H1 (cell line): ENCODE measurements around the gene MDH1B. TPM values are rescaled to one million over a fixed set of nuclear protein-coding genes. Genes with fewer than 3 reads are reported as not detected.

Experiments
- CTCF ChIA-PET: fragments of 300-600 bp; sonication (Branson Sonifier 250); formaldehyde crosslinking; loops from one replicate; lab custom pipeline; 2021; ENCODE audit not compliant: partially characterized antibody; lab: Charles Lee
- POLR2A ChIA-PET: fragments of 300-600 bp; sonication (Branson Sonifier 250); formaldehyde crosslinking; loops from one replicate; lab custom pipeline; 2021; ENCODE audit warnings: inconsistent platforms; ENCODE audit not compliant: partially characterized antibody; lab: Charles Lee
- DNase-seq, 2 experiments: peaks; one replicate each; pipeline versions ENCODE4 v3.0.0 to v3.0.0-alpha.2; 2010 to 2022; ENCODE audit warnings: low spot score in 2 of 2, low read depth in 1 of 2, mixed read lengths in 1 of 2
- FAIRE-seq: peaks from 2 replicates; lab custom pipeline; 2011; peaks lifted over from hg19 to GRCh38; lab: Jason Lieb, UNC
- H2AFZ ChIP-seq: 2 replicates; pipeline ENCODE4 v1.8.1; 2012; ENCODE audit warnings: low read length, inconsistent platforms
- H2AK5ac ChIP-seq: 2 replicates; pipeline ENCODE4 v1.6.1; 2013; ENCODE audit warnings: low read depth, low read length
- H2BK120ac ChIP-seq: replicated peaks from 2 replicates; pipeline ENCODE3; 2013; ENCODE audit warnings: low read depth, low read length, inconsistent platforms
- H2BK12ac ChIP-seq: 2 replicates; pipeline ENCODE4 v1.6.1; 2013; ENCODE audit warnings: low read depth, low read length
- H2BK15ac ChIP-seq: 2 replicates; pipeline ENCODE4 v1.6.1; 2013; ENCODE audit warnings: low read length
- H2BK20ac ChIP-seq: 2 replicates; pipeline ENCODE4 v1.6.1; 2013; ENCODE audit warnings: low read length
- H2BK5ac ChIP-seq: 2 replicates; pipeline ENCODE4 v1.6.1; 2013; ENCODE audit warnings: low read depth, low read length
- H3K14ac ChIP-seq: 2 replicates; pipeline ENCODE4 v1.6.1; 2013; ENCODE audit warnings: inconsistent platforms; ENCODE audit not compliant: insufficient read length
- H3K18ac ChIP-seq: 2 replicates; pipeline ENCODE4 v1.6.1; 2013; ENCODE audit warnings: low read length; ENCODE audit errors: extremely low read depth
- H3K23ac ChIP-seq: 2 replicates; pipeline ENCODE4 v1.6.1; 2013; ENCODE audit warnings: inconsistent platforms; ENCODE audit not compliant: insufficient read length
- H3K23me2 ChIP-seq: 2 replicates; pipeline ENCODE4 v1.6.1; 2013; ENCODE audit warnings: low read depth, low read length
- H3K27ac ChIP-seq: 2 replicates; pipeline ENCODE4 v1.6.1; 2011; ENCODE audit warnings: low read depth, low read length, inconsistent platforms
- H3K27me3 ChIP-seq, 4 experiments: replicated peaks in 1 of 4; 1 replicate in 1 of 4; 2 replicates in 3 of 4; pipeline versions ENCODE4 v1.6.1 to v1.8.1; 2011 to 2013; ENCODE audit warnings: low read length in 3 of 4, mild to moderate bottlenecking in 3 of 4, inconsistent platforms in 2 of 4, mixed read lengths in 2 of 4, moderate library complexity in 1 of 4; ENCODE audit not compliant: control insufficient read depth in 3 of 4, insufficient read depth in 3 of 4; ENCODE audit errors: extremely low read depth in 1 of 4
- H3K36me3 ChIP-seq, 4 experiments: 2 replicates each; pipeline versions ENCODE4 v1.6.1 to v1.8.1; 2011 to 2013; ENCODE audit warnings: mild to moderate bottlenecking in 4 of 4, low read length in 3 of 4, moderate library complexity in 2 of 4, control low read depth in 1 of 4, inconsistent platforms in 1 of 4; ENCODE audit not compliant: insufficient read depth in 4 of 4, control insufficient read depth in 2 of 4
- H3K4ac ChIP-seq: replicated peaks from 2 replicates; pipeline ENCODE3; 2013; ENCODE audit warnings: low read length, low read depth, mixed read lengths, inconsistent platforms; ENCODE audit not compliant: insufficient read length
- H3K4me1 ChIP-seq, 4 experiments: replicated peaks in 1 of 4; 1 replicate in 1 of 4; 2 replicates in 3 of 4; pipeline versions ENCODE4 v1.6.1 to v1.8.1; 2011 to 2013; ENCODE audit warnings: low read length in 3 of 4, inconsistent platforms in 2 of 4, mixed read lengths in 1 of 4; ENCODE audit not compliant: insufficient read depth in 4 of 4, control insufficient read depth in 3 of 4
- H3K4me2 ChIP-seq, 2 experiments: 2 replicates each; pipeline versions ENCODE4 v1.6.1 to v1.8.1; 2011 to 2013; ENCODE audit warnings: low read depth in 2 of 2, low read length in 2 of 2, control low read depth in 1 of 2, inconsistent platforms in 1 of 2, mild to moderate bottlenecking in 1 of 2; ENCODE audit not compliant: insufficient read depth in 1 of 2
- H3K4me3 ChIP-seq, 4 experiments: fragments of 200-600, 300-600 bp in 1 of 4; sonication (generic), shearing (Covaris generic), sonication (Bioruptor Twin) in 1 of 4; 2 replicates each; pipeline versions ENCODE4 v1.5.1 to v1.8.1; 2011 to 2016; ENCODE audit warnings: low read length in 4 of 4, low read depth in 3 of 4, control low read depth in 2 of 4, inconsistent platforms in 2 of 4, mild to moderate bottlenecking in 2 of 4, mixed read lengths in 1 of 4, moderate library complexity in 1 of 4; ENCODE audit not compliant: insufficient read depth in 2 of 4; ENCODE audit errors: extremely low read depth in 1 of 4
- H3K56ac ChIP-seq: replicated peaks from 2 replicates; pipeline ENCODE3; 2013; ENCODE audit warnings: low read depth, mild to moderate bottlenecking, mixed read lengths, low read length, inconsistent platforms; ENCODE audit not compliant: insufficient read length
- H3K79me1 ChIP-seq: 2 replicates; pipeline ENCODE4 v1.6.1; 2013; ENCODE audit warnings: low read depth, low read length, control low read depth
- H3K79me2 ChIP-seq, 2 experiments: 2 replicates each; pipeline versions ENCODE4 v1.6.1 to v1.8.1; 2012 to 2013; ENCODE audit warnings: low read length in 2 of 2, mild to moderate bottlenecking in 2 of 2, inconsistent platforms in 1 of 2; ENCODE audit not compliant: insufficient read depth in 2 of 2, control insufficient read depth in 1 of 2
- H3K9ac ChIP-seq, 4 experiments: replicated peaks in 1 of 4; 1 replicate in 1 of 4; 2 replicates in 3 of 4; pipeline versions ENCODE4 v1.6.1 to v1.8.1; 2011 to 2013; ENCODE audit warnings: low read depth in 3 of 4, low read length in 3 of 4, control low read depth in 2 of 4, mild to moderate bottlenecking in 2 of 4, moderate library complexity in 2 of 4, inconsistent platforms in 1 of 4; ENCODE audit errors: extremely low read depth in 1 of 4
- H3K9me3 ChIP-seq, 2 experiments: 2 replicates each; pipeline versions ENCODE4 v1.6.1 to v1.8.1; 2012 to 2013; ENCODE audit warnings: mild to moderate bottlenecking in 2 of 2, moderate library complexity in 2 of 2, control low read depth in 1 of 2, inconsistent platforms in 1 of 2, low read depth in 1 of 2, low read length in 1 of 2, mixed read lengths in 1 of 2; ENCODE audit not compliant: insufficient read depth in 2 of 2
- H4K20me1 ChIP-seq, 2 experiments: replicated peaks in 1 of 2; 2 replicates each; pipeline versions ENCODE3 to v1.8.1; 2011 to 2013; ENCODE audit warnings: inconsistent platforms in 2 of 2, low read length in 2 of 2, mild to moderate bottlenecking in 1 of 2; ENCODE audit not compliant: insufficient read depth in 2 of 2, control insufficient read depth in 1 of 2
- H4K5ac ChIP-seq: 2 replicates; pipeline ENCODE4 v1.6.1; 2013; ENCODE audit warnings: low read length, low read depth, mixed read lengths, inconsistent platforms; ENCODE audit not compliant: insufficient read length
- H4K8ac ChIP-seq: 2 replicates; pipeline ENCODE4 v1.8.0; 2013; ENCODE audit warnings: mild to moderate bottlenecking, moderate library complexity, low read length, inconsistent platforms; ENCODE audit not compliant: insufficient read depth; ENCODE audit errors: extremely low read depth
- H4K91ac ChIP-seq: replicated peaks from 2 replicates; pipeline ENCODE3; 2013; ENCODE audit warnings: low read length, mixed read lengths, inconsistent platforms; ENCODE audit not compliant: insufficient read length
- BACH1 ChIP-seq: IDR thresholded peaks from 2 replicates; pipeline ENCODE4 v1.6.1; 2012; ENCODE audit warnings: low read length, improper control_type of control experiment
- CHD2 ChIP-seq: IDR thresholded peaks from 2 replicates; pipeline ENCODE4 v1.6.1; 2012; ENCODE audit warnings: low read length, improper control_type of control experiment
- CTCF ChIP-seq, 3 experiments: IDR thresholded peaks; 1 replicate in 2 of 3; 2 replicates in 1 of 3; pipeline versions ENCODE4 v1.5.1 to v1.6.1; 2011; ENCODE audit warnings: low read length in 3 of 3, mild to moderate bottlenecking in 3 of 3, inconsistent platforms in 2 of 3, low read depth in 1 of 3, moderate library complexity in 1 of 3; ENCODE audit not compliant: insufficient read depth in 1 of 3; ENCODE audit errors: control extremely low read depth in 1 of 3
- EGR1 ChIP-seq: IDR thresholded peaks from 2 replicates; pipeline ENCODE4 v1.6.1; 2011; ENCODE audit warnings: low read depth, low read length, borderline replicate concordance
- JUND ChIP-seq: IDR thresholded peaks from 2 replicates; pipeline ENCODE4 v1.6.1; 2011; ENCODE audit warnings: mild to moderate bottlenecking, improper control_type of control experiment, low read length
- RXRA ChIP-seq: IDR thresholded peaks from 2 replicates; pipeline ENCODE4 v1.6.1; 2011; ENCODE audit warnings: low read depth, mild to moderate bottlenecking, low read length, moderate library complexity; ENCODE audit not compliant: insufficient read depth
- SAP30 ChIP-seq: fragments of 300-600 bp; sonication (generic); IDR thresholded peaks from 2 replicates; pipeline ENCODE4 v1.7.1; 2012; ENCODE audit warnings: low read length, moderate library complexity, mild to moderate bottlenecking, inconsistent platforms; ENCODE audit not compliant: insufficient read depth, insufficient replicate concordance
- SP1 ChIP-seq: IDR thresholded peaks from 2 replicates; pipeline ENCODE4 v1.6.1; 2011; ENCODE audit warnings: low read depth, low read length
- TEAD4 ChIP-seq: IDR thresholded peaks from 2 replicates; pipeline ENCODE4 v1.6.1; 2012; ENCODE audit warnings: low read depth, low read length, inconsistent platforms, mixed read lengths
- USF2 ChIP-seq: IDR thresholded peaks from 2 replicates; pipeline ENCODE4 v1.6.1; 2011; ENCODE audit warnings: low read length, improper control_type of control experiment
- ZNF274 ChIP-seq: IDR thresholded peaks from 2 replicates; pipeline ENCODE4 v1.7.0; 2012; ENCODE audit warnings: low read length, borderline replicate concordance; ENCODE audit errors: extremely low read depth
- WGBS, 2 experiments: shearing (Covaris generic) in 1 of 2; methylation state at CpG; one replicate each; pipeline versions ENCODE4 v1.1.6 to v1.1.7; 2013 to 2015; ENCODE audit warnings: low lambda C conversion rate in 2 of 2, mixed read lengths in 2 of 2, inconsistent platforms in 1 of 2, low coverage in 1 of 2, missing lambda C conversion rate in 1 of 2; ENCODE audit not compliant: insufficient replicate concordance in 2 of 2, insufficient coverage in 1 of 2, insufficient read length in 1 of 2; ENCODE audit errors: extremely low coverage in 1 of 2, missing lambda C conversion rate in 1 of 2; 5-methylcytosine and 5-hydroxymethylcytosine counted together
- polyA plus RNA-seq, 7 experiments: library from polyadenylated mRNA; depleted of rRNA in 3 of 7; stranded (reverse) in 5 of 7; unstranded in 2 of 7; fragments of >200 nt in 5 of 7; fragments of 200-250 nt in 2 of 7; gene quantifications; 1 replicate in 5 of 7; 2 replicates in 1 of 7; 4 replicates in 1 of 7; pipeline versions ENCODE4 v1.2.1 to v1.2.3, GENCODE V29; 2011 to 2013; ENCODE audit warnings: missing spikeins in 2 of 7, mixed read lengths in 2 of 7
- total RNA-seq: library from RNA; stranded (reverse); fragmentation: NEBNext Ultra II Directional; extraction: Animal tissue kit (Norgen Biotek cat#: 25700); gene quantifications from 2 replicates; pipeline ENCODE4 v1.2.1, GENCODE V29; 2021

MDH1B gene
- total and polyA plus RNA-seq, 2 of the 8 experiments (the other 6 are each of a cell fraction or from before 2014, with no cell fraction given), result 1.5 to 2.1 TPM

- Histone ChIP-seq H3K4me2 (no peak overlapping the region), H3K23me2 (no peaks in the 10 kb centered on the region), H4K8ac (no peak overlapping the region), H3K4me1 (no peaks in the 10 kb centered on the region), H3K27ac (no peak overlapping the region), H2BK20ac (no peak overlapping the region), H2BK15ac (no peak overlapping the region), H3K23ac (no peak overlapping the region), H3K9ac (no peak overlapping the region), H3K14ac (no peak overlapping the region), H3K79me2 (no peaks in the 10 kb centered on the region), H4K91ac (no peak overlapping the region), H4K20me1 (no peaks in the 10 kb centered on the region), H4K5ac (no peak overlapping the region), H3K4me3 (no peak overlapping the region), H3K36me3 (peaks cover 6 to 60% (median 25%) of the 10 kb centered on the region in 4 experiments), H3K9me3 (no peaks in the 10 kb centered on the region), H3K79me1 (no peaks in the 10 kb centered on the region), H3K27me3 (no peaks in the 10 kb centered on the region), H3K56ac (no peak overlapping the region), H2AK5ac (no peak overlapping the region), H3K18ac (no peak overlapping the region), H2BK120ac (no peak overlapping the region), H2BK5ac (no peak overlapping the region), H3K4ac (no peak overlapping the region), H2BK12ac (no peak overlapping the region), H2AFZ (no peak overlapping the region)
- 89% methylated on average over 5 of the region's 5 CpGs; no CpG with 5 or more reads in 1 of the 2 experiments for WGBS, 2 experiments
- ChIA-PET CTCF (interaction anchor here (0.6 to 6.1 kb wide), 4 partner anchors 8 to 168 kb away, joined by 3 to 81 read pairs (median 8); no protein-coding TSS in a partner anchor), POLR2A (interaction anchor here (1.0 to 1.5 kb wide), 3 partner anchors 14 to 27 kb away, joined by 3 to 4 read pairs (median 3); partner anchors contain the start of genes FASTKD2 and MDH1B)
- FAIRE-seq, result no peak
- no peak for DNase-seq
- TF ChIP-seq CHD2 (no peak), BACH1 (no peak), RXRA (no peak), ZNF274 (no peak), EGR1 (no peak), SAP30 (no peak), SP1 (no peak), USF2 (no peak), JUND (no peak), CTCF (IDR thresholded peaks at IDR 0.05; ENCODE audit: control extremely low read depth in 1 of 3, insufficient read depth in 1 of 3, low read depth in 1 of 3, low read length in 3 of 3) (no peak), TEAD4 (no peak)
Observed at GRCh38 chr2:206792645-206793044, 27.5 kb upstream of the MDH1B start.
